Stimulated activated effector memory CD8-positive, alpha-beta T cell treated with anti-CD3 and anti-CD28 coated beads, Interleukin-12 subunit alpha, Interleukin-12 subunit beta, amount 100 ng/mL, for 72 hours (primary cell): ENCODE data around the gene HDHD5.

Experiments
- ATAC-seq: fragments of 150-1000 bp; cut with Tn5 transposase; 2 replicates; pipeline ENCODE4 v1.10.0; 2021
- DNase-seq, 2 donors: peaks; one replicate each; pipeline ENCODE4 v3.0.0; 2021 to 2022; ENCODE audit warnings: low spot score in 2 of 2
- H3K27ac Mint-ChIP-seq: one replicate; pipeline ENCODE4 v1.8.0; 2022; ENCODE audit warnings: mild to moderate bottlenecking, mixed read lengths
- H3K36me3 Mint-ChIP-seq: one replicate; pipeline ENCODE4 v1.8.0; 2022; ENCODE audit warnings: mild to moderate bottlenecking, mixed read lengths
- H3K4me1 Mint-ChIP-seq: one replicate; pipeline ENCODE4 v1.8.0; 2022; ENCODE audit warnings: mixed read lengths
- H3K4me3 Mint-ChIP-seq: one replicate; pipeline ENCODE4 v1.8.0; 2022; ENCODE audit warnings: mild to moderate bottlenecking, mixed read lengths
- H3K9me3 Mint-ChIP-seq: one replicate; pipeline ENCODE4 v1.8.0; 2022; ENCODE audit warnings: mixed read lengths

Gene HDHD5

DNA sequence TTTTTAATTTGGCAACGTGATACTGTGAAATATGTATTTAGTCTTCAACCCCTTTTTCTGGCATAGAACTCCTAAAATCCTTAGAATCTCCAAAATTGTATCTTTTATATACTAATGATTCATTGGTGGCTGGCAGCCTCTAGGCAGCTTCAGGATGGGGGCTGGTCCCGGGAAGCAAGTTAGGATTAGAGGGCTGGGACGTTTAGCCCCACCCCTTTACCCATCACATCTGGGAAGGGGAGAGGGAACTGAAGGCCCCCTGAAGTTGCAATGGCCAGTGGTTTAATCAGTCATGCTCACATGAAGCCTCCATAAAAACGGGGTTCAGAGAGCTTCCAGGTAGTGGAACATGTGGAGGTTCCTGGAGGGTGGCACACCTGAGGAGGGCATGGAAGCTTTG is 67.2 kb downstream of the HDHD5 start:
- DNase-seq = no peak
- peaks cover 8% of the 10 kb centered on the region for H3K36me3 Mint-ChIP-seq
- no peak overlapping the region for H3K4me3 Mint-ChIP-seq
- H3K4me1 Mint-ChIP-seq = peaks cover 53% of the 10 kb centered on the region
- no peaks in the 10 kb centered on the region for H3K9me3 Mint-ChIP-seq
- no peak for ATAC-seq
- H3K27ac Mint-ChIP-seq = no peak overlapping the region

DNA sequence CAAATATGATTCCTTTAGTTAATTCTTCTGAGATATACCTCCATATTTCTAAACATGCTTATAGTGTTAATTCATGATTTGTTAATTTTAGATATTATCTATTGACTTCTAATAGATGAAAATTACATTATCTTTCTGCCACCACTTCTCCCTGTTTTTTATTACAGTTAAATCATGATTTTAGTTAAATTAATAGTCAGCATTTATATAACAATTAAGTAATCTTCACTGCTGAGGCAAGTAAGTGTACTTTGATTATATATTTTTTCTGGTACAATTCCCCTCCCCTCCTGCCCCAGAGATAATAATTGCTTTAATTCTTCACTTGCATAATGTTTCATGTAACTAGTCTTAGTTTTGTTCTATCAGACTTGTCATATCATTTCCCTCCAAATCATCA is 68.5 kb downstream of the HDHD5 start:
- no peak for ATAC-seq
- Mint-ChIP-seq H3K4me1 (peaks cover 64% of the 10 kb centered on the region), H3K27ac (no peak overlapping the region), H3K36me3 (peaks cover 8% of the 10 kb centered on the region), H3K4me3 (no peak overlapping the region), H3K9me3 (no peaks in the 10 kb centered on the region)
- no peak for DNase-seq
